Activated B cell treated with CpG ODN at 0.5 μM for 24 hours (primary cell): Measurements from ENCODE around the gene STARD9. TPM values are rescaled to one million over a fixed set of nuclear protein-coding genes. Genes with fewer than 3 reads are reported as not detected.
"Not testable (repeated sequence)": the region's sequence is repeated elsewhere in the genome, so short reads cannot be mapped to it uniquely, and the experiment has no call there.

Source experiments
- ATAC-seq: fragments of 200-7000 bp; cut with Tn5 transposase; one replicate; pipeline ENCODE4 v1.10.0; 2021; ENCODE audit warnings: low read depth, mild to moderate bottlenecking, moderate library complexity
- CTCF ChIA-PET: fragments of 350-600 bp; sonication (Branson Sonifier 250); formaldehyde crosslinking; loops from one replicate; lab custom pipeline; 2021; ENCODE audit warnings: antibody characterized with exemption; lab: Charles Lee
- POLR2A ChIA-PET: fragments of 350-600 bp; sonication (Branson Sonifier 250); formaldehyde crosslinking; loops from one replicate; lab custom pipeline; 2021; ENCODE audit warnings: antibody characterized with exemption; lab: Charles Lee
- DNase-seq: peaks from one replicate; pipeline ENCODE4 v3.0.0; 2022
- H3K27ac Mint-ChIP-seq: one replicate; pipeline ENCODE4 v1.8.0; 2020; ENCODE audit warnings: mixed read lengths
- H3K27me3 Mint-ChIP-seq: one replicate; pipeline ENCODE4 v1.8.0; 2021; ENCODE audit warnings: mixed read lengths
- H3K36me3 Mint-ChIP-seq: one replicate; pipeline ENCODE4 v1.8.0; 2021; ENCODE audit warnings: low read depth, mixed read lengths
- H3K4me1 Mint-ChIP-seq: one replicate; pipeline ENCODE4 v1.8.0; 2021; ENCODE audit warnings: mixed read lengths
- H3K4me3 Mint-ChIP-seq: one replicate; pipeline ENCODE4 v1.8.0; 2020; ENCODE audit warnings: mild to moderate bottlenecking, mixed read lengths
- H3K9me3 Mint-ChIP-seq: one replicate; pipeline ENCODE4 v1.8.0; 2020; ENCODE audit warnings: mixed read lengths
- CTCF ChIP-seq: fragments of 200-600 bp; IDR thresholded peaks from one replicate; pipeline ENCODE4 v1.8.0; 2022; ENCODE audit warnings: antibody characterized with exemption, mild to moderate bottlenecking
- intact Hi-C: fragments of 100-400 bp; cut with micrococcal nuclease; formaldehyde crosslinking; loops from one replicate; pipeline ENCODE4 v1.15.1; 2024
- total RNA-seq: library from RNA; stranded (reverse); gene quantifications from 2 replicates; pipeline ENCODE4 v1.2.3, GENCODE V29; 2022

STARD9 gene
- total RNA-seq, 1 donor from 2014 or later, result 7.1 TPM

- POLR2A ChIA-PET, result no interaction called here
- DNase-seq, result no peak
- no peaks in the 10 kb centered on the region for H3K27me3 Mint-ChIP-seq
- H3K4me1 Mint-ChIP-seq, result no peaks in the 10 kb centered on the region
- CTCF ChIA-PET, result no interaction called here
- intact Hi-C loops, result no loop called here
- no peak overlapping the region for H3K4me3 Mint-ChIP-seq
- no peaks in the 10 kb centered on the region for H3K9me3 Mint-ChIP-seq
- TF ChIP-seq CTCF, result no peak
- ATAC-seq, result no peak
- no peak overlapping the region for H3K27ac Mint-ChIP-seq
- H3K36me3 Mint-ChIP-seq, result peaks cover 23% of the 10 kb centered on the region
Observed at GRCh38 chr15:42674472-42674871, 99.1 kb downstream of the STARD9 start.

- no peak for DNase-seq
- Mint-ChIP-seq H3K27me3 (no peaks in the 10 kb centered on the region), H3K4me3 (no peak overlapping the region), H3K27ac (no peak overlapping the region), H3K36me3 (peaks cover 23% of the 10 kb centered on the region), H3K4me1 (no peaks in the 10 kb centered on the region), H3K9me3 (no peaks in the 10 kb centered on the region)
- intact Hi-C loops, result no loop called here
- POLR2A ChIA-PET, result no interaction called here
- TF ChIP-seq CTCF, result no peak
- no peak for ATAC-seq
- CTCF ChIA-PET, result no interaction called here
Observed at GRCh38 chr15:42675021-42675420, 99.6 kb downstream of the STARD9 start.

GRCh38 chr15:42679285-42680141 lies 104.1 kb downstream of the STARD9 start:
- ATAC-seq, result no peak

GRCh38 chr15:42680142-42680482 lies 104.7 kb downstream of the STARD9 start:
- intact Hi-C loops, H3K4me3 Mint-ChIP-seq, H3K4me1 Mint-ChIP-seq, CTCF ChIA-PET, POLR2A ChIA-PET, H3K27me3 Mint-ChIP-seq, ATAC-seq, H3K9me3 Mint-ChIP-seq, H3K27ac Mint-ChIP-seq, DNase-seq: not testable (repeated sequence)
- H3K36me3 Mint-ChIP-seq, result peaks cover 36% of the 10 kb centered on the region

More at GRCh38 chr15:42679285-42680141, 104.1 kb downstream of the STARD9 start:
- no peak for TF ChIP-seq CTCF
- CTCF ChIA-PET, result no interaction called here
- no peaks in the 10 kb centered on the region for H3K9me3 Mint-ChIP-seq
- intact Hi-C loops, result no loop called here
- no peak overlapping the region for H3K4me3 Mint-ChIP-seq
- peaks cover 38% of the 10 kb centered on the region for H3K36me3 Mint-ChIP-seq
- POLR2A ChIA-PET, result no interaction called here
- no peak overlapping the region for H3K27ac Mint-ChIP-seq
- H3K27me3 Mint-ChIP-seq, result no peaks in the 10 kb centered on the region
- DNase-seq, result no peak
- no peaks in the 10 kb centered on the region for H3K4me1 Mint-ChIP-seq

- H3K27ac Mint-ChIP-seq, result no peak overlapping the region
- TF ChIP-seq CTCF, result no peak
- no peaks in the 10 kb centered on the region for H3K9me3 Mint-ChIP-seq
- DNase-seq (no peak), ATAC-seq (no peak)
- intact Hi-C loops, result no loop called here
- no peak overlapping the region for H3K4me3 Mint-ChIP-seq
- no peaks in the 10 kb centered on the region for H3K4me1 Mint-ChIP-seq
- POLR2A ChIA-PET, result no interaction called here
- CTCF ChIA-PET, result no interaction called here
- H3K27me3 Mint-ChIP-seq, result no peaks in the 10 kb centered on the region
- H3K36me3 Mint-ChIP-seq, result peaks cover 26% of the 10 kb centered on the region
Observed at GRCh38 chr15:42681119-42681518, 105.7 kb downstream of the STARD9 start.
